NCI-H510A treated with DMSO at 0.1 percent for 48 hours (cell line): ENCODE measurements around the gene C22orf39.

Experiments used
- DNase-seq: peaks from one replicate; lab custom pipeline; 2025; lab: John Stamatoyannopoulos, UW

The C22orf39 gene

GRCh38 chr22:19477321-19478044 is 30.0 kb upstream of the C22orf39 start:
- DNase-seq, result no peak

- DNase-seq, result no peak
Observed at GRCh38 chr22:19476023-19476422, 28.5 kb upstream of the C22orf39 start.

GRCh38 chr22:19473578-19473977 is 26.1 kb upstream of the C22orf39 start:
- no peak for DNase-seq

GRCh38 chr22:19472233-19472632 is 24.7 kb upstream of the C22orf39 start:
- DNase-seq, result no peak

DNA sequence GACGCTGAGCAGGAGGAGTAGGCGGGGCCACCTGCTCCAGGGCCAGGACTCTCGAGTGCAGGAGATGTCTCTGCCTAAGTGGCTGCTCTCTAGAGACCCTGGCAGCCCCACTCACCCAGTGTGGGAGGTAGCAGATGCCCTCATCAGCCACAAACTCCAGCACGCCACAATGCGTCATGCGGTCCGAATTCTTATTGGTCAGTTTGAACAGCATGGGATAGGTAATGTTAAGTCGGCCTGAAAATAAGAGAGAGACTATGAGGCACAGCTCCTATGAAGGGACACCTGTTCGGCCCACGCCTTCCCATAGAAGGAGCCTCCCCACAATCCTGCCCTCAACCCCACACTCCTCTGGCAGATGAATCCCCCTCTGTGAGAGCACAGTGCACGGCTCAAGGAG is 24.1 kb upstream of the C22orf39 start:
- no peak for DNase-seq

- no peak for DNase-seq
Observed at GRCh38 chr22:19470010-19470409, 22.5 kb upstream of the C22orf39 start.

DNA sequence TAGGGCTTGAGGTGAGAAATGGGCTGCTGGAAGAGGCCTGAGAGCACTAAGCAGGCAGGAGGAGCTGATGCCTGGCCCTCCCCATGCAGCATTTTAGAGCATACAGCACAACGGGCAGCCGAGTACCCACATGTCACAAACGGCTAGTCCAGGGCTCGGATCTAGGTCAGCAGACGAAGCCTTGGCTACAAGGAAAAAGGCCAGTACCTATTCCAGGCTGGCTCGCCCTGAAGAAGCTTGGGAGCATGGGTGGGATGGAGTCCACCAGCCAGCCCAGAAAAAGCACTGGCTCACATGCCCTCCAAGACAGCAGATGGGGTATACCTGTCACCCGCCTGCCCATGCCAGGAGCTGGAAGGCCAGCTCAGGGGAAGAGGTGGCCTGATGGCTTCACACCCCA is 21.9 kb upstream of the C22orf39 start:
- DNase-seq, result no peak

- DNase-seq, result no peak
Observed at GRCh38 chr22:19467912-19468311, 20.4 kb upstream of the C22orf39 start.

- no peak for DNase-seq
Observed at GRCh38 chr22:19466848-19467752, 19.6 kb upstream of the C22orf39 start.

GRCh38 chr22:19466126-19466716 is 18.7 kb upstream of the C22orf39 start:
- DNase-seq, result no peak

- no peak for DNase-seq
Observed at GRCh38 chr22:19464975-19465374, 17.5 kb upstream of the C22orf39 start.

GRCh38 chr22:19464546-19464945 is 17.0 kb upstream of the C22orf39 start:
- no peak for DNase-seq

GRCh38 chr22:19463491-19464469 is 16.3 kb upstream of the C22orf39 start:
- no peak for DNase-seq

GRCh38 chr22:19463008-19463407 is 15.5 kb upstream of the C22orf39 start:
- no peak for DNase-seq

GRCh38 chr22:19461506-19461905 is 14.0 kb upstream of the C22orf39 start:
- DNase-seq, result no peak

DNA sequence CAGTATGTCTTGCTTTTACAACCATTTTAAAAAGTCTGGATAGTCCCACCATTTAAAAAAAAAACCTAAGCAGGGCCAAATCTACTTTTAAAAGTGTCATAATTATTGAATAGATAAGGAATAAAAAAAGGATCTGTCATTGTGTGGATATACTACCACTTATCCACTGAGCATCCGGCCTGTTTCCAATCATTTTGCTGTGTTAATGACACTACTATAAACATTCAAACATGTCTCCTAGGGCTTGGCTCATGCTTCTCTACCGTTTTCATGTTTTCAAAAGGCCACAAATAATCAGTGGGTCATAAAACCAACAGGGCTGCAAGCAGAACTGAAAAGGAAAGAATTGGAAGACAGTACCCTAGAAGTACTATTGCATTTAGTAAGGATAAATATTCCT is 12.5 kb upstream of the C22orf39 start:
- DNase-seq, result no peak

GRCh38 chr22:19457828-19458428 is 10.4 kb upstream of the C22orf39 start:
- DNase-seq, result no peak

GRCh38 chr22:19456541-19456940 is 9.0 kb upstream of the C22orf39 start:
- DNase-seq, result no peak

DNA sequence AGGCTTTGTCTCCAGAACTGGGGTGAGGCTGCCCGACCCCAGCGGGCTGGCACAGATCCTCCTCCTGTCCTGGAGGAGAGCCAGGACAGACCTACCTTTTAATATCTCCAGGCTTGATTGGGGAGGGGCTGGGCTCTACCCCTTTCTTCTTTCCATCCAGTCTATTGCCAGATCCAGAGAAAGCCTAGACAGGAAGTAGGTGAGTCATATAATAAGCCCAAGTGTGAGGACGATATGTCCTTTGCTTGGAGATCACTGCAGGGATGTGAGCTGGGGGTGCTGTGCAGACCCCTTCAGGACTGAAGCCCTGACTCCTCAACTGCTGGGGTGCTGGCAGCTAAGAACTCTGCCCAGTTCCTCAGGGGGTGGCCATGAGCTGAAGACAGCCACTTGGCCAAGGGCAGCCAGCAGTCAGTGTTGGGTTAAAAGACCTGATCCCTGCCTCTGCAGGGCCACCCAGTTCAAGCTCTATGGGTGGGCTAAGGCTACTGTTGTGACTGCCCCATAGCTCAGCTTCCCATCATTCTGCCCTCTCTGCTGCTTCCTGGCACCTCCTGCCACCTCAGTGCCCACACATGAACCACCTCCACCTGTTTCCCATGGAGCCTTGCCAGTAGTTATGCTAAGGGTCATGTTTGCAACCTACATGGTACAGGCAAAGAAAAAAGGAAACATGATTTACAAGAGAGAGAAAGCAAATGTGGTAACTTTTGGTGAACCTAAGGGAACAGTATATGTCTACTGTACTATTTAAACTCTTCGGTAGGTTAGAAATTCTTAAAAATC is 8.3 kb upstream of the C22orf39 start:
- DNase-seq, result no peak

- no peak for DNase-seq
Observed at GRCh38 chr22:19455033-19455432, 7.5 kb upstream of the C22orf39 start.
